Measurements from ENCODE around the gene SCN2A.

Gene SCN2A

GRCh38 chr2:165369131-165369897 is 130.1 kb downstream of the SCN2A start:
- no peak overlapping the region for H3K4me3 ChIP-seq (ENCODE audit: control insufficient read depth, low read depth, low read length)
- DNase-seq (ENCODE audit: low read depth): no peak
- TF ChIP-seq CTCF (IDR thresholded peaks at IDR 0.05; ENCODE audit: control insufficient read depth, insufficient read depth, low read depth, low read length, missing control alignments): no peak

- TF ChIP-seq CTCF (IDR thresholded peaks at IDR 0.05; ENCODE audit: control insufficient read depth, insufficient read depth, low read depth, low read length, missing control alignments): no peak
- no peak for DNase-seq (ENCODE audit: low read depth)
- H3K4me3 ChIP-seq (ENCODE audit: control insufficient read depth, low read depth, low read length): no peak overlapping the region
Observed at GRCh38 chr2:165369898-165370296, 130.7 kb downstream of the SCN2A start.

- DNase-seq (ENCODE audit: low read depth): no peak
- no peak overlapping the region for H3K4me3 ChIP-seq (ENCODE audit: control insufficient read depth, low read depth, low read length)
- TF ChIP-seq CTCF (IDR thresholded peaks at IDR 0.05; ENCODE audit: control insufficient read depth, insufficient read depth, low read depth, low read length, missing control alignments): no peak
Observed at GRCh38 chr2:165371356-165371755, 132.1 kb downstream of the SCN2A start.

GRCh38 chr2:165373278-165374010 is 134.2 kb downstream of the SCN2A start:
- DNase-seq (ENCODE audit: low read depth): no peak
- no peak overlapping the region for H3K4me3 ChIP-seq (ENCODE audit: control insufficient read depth, low read depth, low read length)
- TF ChIP-seq CTCF (IDR thresholded peaks at IDR 0.05; ENCODE audit: control insufficient read depth, insufficient read depth, low read depth, low read length, missing control alignments): no peak

GRCh38 chr2:165376571-165376975 is 137.4 kb downstream of the SCN2A start:
- no peak for DNase-seq (ENCODE audit: low read depth)
- TF ChIP-seq CTCF (IDR thresholded peaks at IDR 0.05; ENCODE audit: control insufficient read depth, insufficient read depth, low read depth, low read length, missing control alignments): no peak
- H3K4me3 ChIP-seq (ENCODE audit: control insufficient read depth, low read depth, low read length): no peak overlapping the region

- no peak for TF ChIP-seq CTCF (IDR thresholded peaks at IDR 0.05; ENCODE audit: control insufficient read depth, insufficient read depth, low read depth, low read length, missing control alignments)
- H3K4me3 ChIP-seq (ENCODE audit: control insufficient read depth, low read depth, low read length): no peak overlapping the region
- DNase-seq (ENCODE audit: low read depth): no peak
Observed at GRCh38 chr2:165382362-165382761, 143.1 kb downstream of the SCN2A start.
